Fibroblast of skin of abdomen (primary cell): ENCODE results near the gene DYNLT2B.
"Not testable (repeated sequence)": the region's sequence is repeated elsewhere in the genome, so short reads cannot be mapped to it uniquely, and the experiment has no call there.

Experiments
- DNase-seq: peaks from one replicate; pipeline ENCODE4 v3.0.0-alpha.2; 2013

Gene DYNLT2B

GRCh38 chr3:196268284-196269163, 49.5 kb downstream of the DYNLT2B start:
- peak; percentile 69 for DNase-seq

GRCh38 chr3:196263819-196264218, 54.2 kb downstream of the DYNLT2B start:
- DNase-seq, result no peak

- DNase-seq, result no peak
Observed at GRCh38 chr3:196260784-196261183, 57.3 kb downstream of the DYNLT2B start.

- DNase-seq, result no peak
Observed at GRCh38 chr3:196255776-196256175, 62.3 kb downstream of the DYNLT2B start.

GRCh38 chr3:196254376-196255283, 63.4 kb downstream of the DYNLT2B start:
- no peak for DNase-seq

GRCh38 chr3:196251918-196252317, 66.1 kb downstream of the DYNLT2B start:
- DNase-seq, result no peak

GRCh38 chr3:196246612-196247308, 71.3 kb downstream of the DYNLT2B start:
- peak; percentile 44 for DNase-seq

- not testable (repeated sequence) for DNase-seq
Observed at GRCh38 chr3:196244166-196244565, 73.9 kb downstream of the DYNLT2B start.

- DNase-seq, result no peak
Observed at GRCh38 chr3:196241704-196242103, 76.3 kb downstream of the DYNLT2B start.
